ENCODE measurements around the gene POLR1H.

The POLR1H gene

DNA sequence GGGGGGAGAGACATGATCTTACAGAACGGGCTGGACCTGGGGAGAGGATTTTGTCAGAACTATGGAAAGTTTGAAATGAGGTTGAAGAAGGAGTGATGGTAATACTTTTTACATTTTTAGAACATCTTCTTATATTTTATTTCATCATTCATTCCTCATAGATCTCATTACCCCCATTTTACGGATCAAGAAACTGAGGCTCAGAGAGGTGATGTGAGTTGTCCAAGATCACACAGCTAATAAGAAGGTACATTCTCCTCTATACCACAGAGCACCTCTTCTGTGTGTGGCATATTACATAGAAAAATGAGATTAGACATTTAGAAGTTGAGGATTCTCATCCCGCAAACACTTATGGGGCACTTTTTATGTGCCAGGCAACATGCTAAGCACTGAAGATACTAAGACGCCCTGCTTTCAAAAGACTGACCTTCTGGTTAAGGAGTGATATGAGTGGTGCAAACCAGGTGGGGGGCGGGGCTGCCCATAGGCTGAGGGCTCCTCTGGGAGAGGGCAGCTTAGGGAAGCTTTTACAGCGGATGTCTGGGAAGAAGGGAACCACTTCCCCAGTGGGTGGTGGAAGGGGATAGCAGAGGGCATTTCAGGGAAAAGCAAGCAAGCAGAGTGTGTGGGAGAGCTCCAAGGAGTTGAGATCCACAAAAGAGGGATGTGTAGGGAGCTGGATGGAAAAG, 31.9 kb downstream of the POLR1H start:
- ATAC-seq: no peak
- TF ChIP-seq RARB (CRISPR knock-in tag; IDR thresholded peaks at IDR 0.05) (no peak), CSDC2 (CRISPR knock-in tag; IDR thresholded peaks at IDR 0.05) (no peak), ZFP30 (CRISPR knock-in tag; IDR thresholded peaks at IDR 0.05) (no peak), ZFP3 (CRISPR knock-in tag; IDR thresholded peaks at IDR 0.05) (no peak), PPARA (CRISPR knock-in tag; IDR thresholded peaks at IDR 0.05; ENCODE audit: borderline replicate concordance) (no peak), TCF4 (CRISPR knock-in tag; IDR thresholded peaks at IDR 0.05; ENCODE audit: borderline replicate concordance) (no peak), ARNTL (CRISPR knock-in tag; IDR thresholded peaks at IDR 0.05; ENCODE audit: borderline replicate concordance, low read depth) (no peak), ZNF565 (CRISPR knock-in tag; conservative IDR thresholded peaks at IDR 0.05; ENCODE audit: low read depth) (no peak), GLIS3 (CRISPR knock-in tag; IDR thresholded peaks at IDR 0.05) (no peak)
- TF ChIP-seq, protein P1, sequence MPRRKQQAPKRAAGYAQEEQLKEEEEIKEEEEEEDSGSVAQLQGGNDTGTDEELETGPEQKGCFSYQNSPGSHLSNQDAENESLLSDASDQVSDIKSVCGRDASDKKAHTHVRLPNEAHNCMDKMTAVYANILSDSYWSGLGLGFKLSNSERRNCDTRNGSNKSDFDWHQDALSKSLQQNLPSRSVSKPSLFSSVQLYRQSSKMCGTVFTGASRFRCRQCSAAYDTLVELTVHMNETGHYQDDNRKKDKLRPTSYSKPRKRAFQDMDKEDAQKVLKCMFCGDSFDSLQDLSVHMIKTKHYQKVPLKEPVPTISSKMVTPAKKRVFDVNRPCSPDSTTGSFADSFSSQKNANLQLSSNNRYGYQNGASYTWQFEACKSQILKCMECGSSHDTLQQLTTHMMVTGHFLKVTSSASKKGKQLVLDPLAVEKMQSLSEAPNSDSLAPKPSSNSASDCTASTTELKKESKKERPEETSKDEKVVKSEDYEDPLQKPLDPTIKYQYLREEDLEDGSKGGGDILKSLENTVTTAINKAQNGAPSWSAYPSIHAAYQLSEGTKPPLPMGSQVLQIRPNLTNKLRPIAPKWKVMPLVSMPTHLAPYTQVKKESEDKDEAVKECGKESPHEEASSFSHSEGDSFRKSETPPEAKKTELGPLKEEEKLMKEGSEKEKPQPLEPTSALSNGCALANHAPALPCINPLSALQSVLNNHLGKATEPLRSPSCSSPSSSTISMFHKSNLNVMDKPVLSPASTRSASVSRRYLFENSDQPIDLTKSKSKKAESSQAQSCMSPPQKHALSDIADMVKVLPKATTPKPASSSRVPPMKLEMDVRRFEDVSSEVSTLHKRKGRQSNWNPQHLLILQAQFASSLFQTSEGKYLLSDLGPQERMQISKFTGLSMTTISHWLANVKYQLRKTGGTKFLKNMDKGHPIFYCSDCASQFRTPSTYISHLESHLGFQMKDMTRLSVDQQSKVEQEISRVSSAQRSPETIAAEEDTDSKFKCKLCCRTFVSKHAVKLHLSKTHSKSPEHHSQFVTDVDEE (CRISPR knock-in tag; IDR thresholded peaks at IDR 0.05): no peak
- TF ChIP-seq, protein P2, sequence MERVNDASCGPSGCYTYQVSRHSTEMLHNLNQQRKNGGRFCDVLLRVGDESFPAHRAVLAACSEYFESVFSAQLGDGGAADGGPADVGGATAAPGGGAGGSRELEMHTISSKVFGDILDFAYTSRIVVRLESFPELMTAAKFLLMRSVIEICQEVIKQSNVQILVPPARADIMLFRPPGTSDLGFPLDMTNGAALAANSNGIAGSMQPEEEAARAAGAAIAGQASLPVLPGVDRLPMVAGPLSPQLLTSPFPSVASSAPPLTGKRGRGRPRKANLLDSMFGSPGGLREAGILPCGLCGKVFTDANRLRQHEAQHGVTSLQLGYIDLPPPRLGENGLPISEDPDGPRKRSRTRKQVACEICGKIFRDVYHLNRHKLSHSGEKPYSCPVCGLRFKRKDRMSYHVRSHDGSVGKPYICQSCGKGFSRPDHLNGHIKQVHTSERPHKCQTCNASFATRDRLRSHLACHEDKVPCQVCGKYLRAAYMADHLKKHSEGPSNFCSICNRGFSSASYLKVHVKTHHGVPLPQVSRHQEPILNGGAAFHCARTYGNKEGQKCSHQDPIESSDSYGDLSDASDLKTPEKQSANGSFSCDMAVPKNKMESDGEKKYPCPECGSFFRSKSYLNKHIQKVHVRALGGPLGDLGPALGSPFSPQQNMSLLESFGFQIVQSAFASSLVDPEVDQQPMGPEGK (CRISPR knock-in tag; IDR thresholded peaks at IDR 0.05; ENCODE audit: borderline replicate concordance): no peak

DNA sequence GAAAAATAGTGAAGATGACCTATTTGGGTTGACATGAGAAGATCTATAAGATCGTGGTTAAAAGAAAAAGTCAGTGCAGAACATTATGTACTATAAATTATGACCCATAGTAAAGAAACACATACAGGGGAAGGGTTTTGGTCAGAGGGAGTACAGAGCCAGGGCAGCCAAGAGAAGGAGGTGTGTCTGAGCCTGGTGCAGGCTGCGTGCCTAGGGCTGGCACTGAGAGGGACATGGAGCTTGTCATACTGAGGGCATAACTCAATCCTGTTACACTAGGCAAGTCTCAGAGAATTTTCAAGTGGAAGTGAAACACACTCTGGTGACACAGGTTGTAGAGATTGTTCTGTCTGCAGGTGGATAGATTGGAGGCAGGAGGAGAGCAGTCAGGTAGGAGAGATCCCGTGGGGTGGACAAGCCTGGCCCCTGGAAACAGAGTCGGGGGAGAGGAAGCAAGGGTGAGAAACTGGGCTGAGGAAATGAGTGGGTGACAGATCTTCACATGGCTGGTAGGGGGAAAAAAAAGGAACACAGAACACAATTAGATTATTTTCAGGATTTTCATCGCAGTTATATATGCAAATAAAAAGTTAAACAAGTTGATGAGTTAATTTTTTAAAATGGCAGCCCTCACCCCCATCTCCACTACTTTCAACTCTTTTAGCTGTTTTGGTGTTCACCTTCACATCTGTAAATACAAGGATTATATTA, 33.0 kb downstream of the POLR1H start:
- TF ChIP-seq PPARA (CRISPR knock-in tag; IDR thresholded peaks at IDR 0.05; ENCODE audit: borderline replicate concordance) (no peak), TCF4 (CRISPR knock-in tag; IDR thresholded peaks at IDR 0.05; ENCODE audit: borderline replicate concordance) (no peak), ZC3H10 (CRISPR knock-in tag; IDR thresholded peaks at IDR 0.05) (no peak), ZNF8 (CRISPR knock-in tag; IDR thresholded peaks at IDR 0.05) (no peak), GLIS3 (CRISPR knock-in tag; IDR thresholded peaks at IDR 0.05) (no peak), ZNF70 (CRISPR knock-in tag; IDR thresholded peaks at IDR 0.05) (no peak), ARNTL (CRISPR knock-in tag; IDR thresholded peaks at IDR 0.05; ENCODE audit: borderline replicate concordance, low read depth) (no peak), ZFP3 (CRISPR knock-in tag; IDR thresholded peaks at IDR 0.05) (no peak), OSR1 (CRISPR knock-in tag; IDR thresholded peaks at IDR 0.05) (no peak), ISL1 (CRISPR knock-in tag; IDR thresholded peaks at IDR 0.05) (no peak)
- TF ChIP-seq, protein P3, sequence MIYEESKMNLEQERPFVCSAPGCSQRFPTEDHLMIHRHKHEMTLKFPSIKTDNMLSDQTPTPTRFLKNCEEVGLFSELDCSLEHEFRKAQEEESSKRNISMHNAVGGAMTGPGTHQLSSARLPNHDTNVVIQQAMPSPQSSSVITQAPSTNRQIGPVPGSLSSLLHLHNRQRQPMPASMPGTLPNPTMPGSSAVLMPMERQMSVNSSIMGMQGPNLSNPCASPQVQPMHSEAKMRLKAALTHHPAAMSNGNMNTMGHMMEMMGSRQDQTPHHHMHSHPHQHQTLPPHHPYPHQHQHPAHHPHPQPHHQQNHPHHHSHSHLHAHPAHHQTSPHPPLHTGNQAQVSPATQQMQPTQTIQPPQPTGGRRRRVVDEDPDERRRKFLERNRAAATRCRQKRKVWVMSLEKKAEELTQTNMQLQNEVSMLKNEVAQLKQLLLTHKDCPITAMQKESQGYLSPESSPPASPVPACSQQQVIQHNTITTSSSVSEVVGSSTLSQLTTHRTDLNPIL (CRISPR knock-in tag; IDR thresholded peaks at IDR 0.05; ENCODE audit: low read depth): no peak
- TF ChIP-seq, protein P4, sequence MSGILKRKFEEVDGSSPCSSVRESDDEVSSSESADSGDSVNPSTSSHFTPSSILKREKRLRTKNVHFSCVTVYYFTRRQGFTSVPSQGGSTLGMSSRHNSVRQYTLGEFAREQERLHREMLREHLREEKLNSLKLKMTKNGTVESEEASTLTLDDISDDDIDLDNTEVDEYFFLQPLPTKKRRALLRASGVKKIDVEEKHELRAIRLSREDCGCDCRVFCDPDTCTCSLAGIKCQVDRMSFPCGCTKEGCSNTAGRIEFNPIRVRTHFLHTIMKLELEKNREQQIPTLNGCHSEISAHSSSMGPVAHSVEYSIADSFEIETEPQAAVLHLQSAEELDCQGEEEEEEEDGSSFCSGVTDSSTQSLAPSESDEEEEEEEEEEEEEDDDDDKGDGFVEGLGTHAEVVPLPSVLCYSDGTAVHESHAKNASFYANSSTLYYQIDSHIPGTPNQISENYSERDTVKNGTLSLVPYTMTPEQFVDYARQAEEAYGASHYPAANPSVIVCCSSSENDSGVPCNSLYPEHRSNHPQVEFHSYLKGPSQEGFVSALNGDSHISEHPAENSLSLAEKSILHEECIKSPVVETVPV (CRISPR knock-in tag; IDR thresholded peaks at IDR 0.05): no peak
- TF ChIP-seq, protein P2 (CRISPR knock-in tag; IDR thresholded peaks at IDR 0.05; ENCODE audit: borderline replicate concordance): no peak
- TF ChIP-seq, protein P1 (CRISPR knock-in tag; IDR thresholded peaks at IDR 0.05): no peak
- ATAC-seq: no peak; the same call in 2 of the 3 replicates

All from SK-N-SH treated with all-trans-retinoic acid at 6 μM for 48 hours (cell line).